GM20000 (cell line): Measurements from ENCODE around the gene EMSY.
"Not testable (repeated sequence)": the region's sequence is repeated elsewhere in the genome, so short reads cannot be mapped to it uniquely, and the experiment has no call there.

Experiments
- DNase-seq: peaks from one replicate; pipeline ENCODE4 v3.0.0; 2012; ENCODE audit warnings: low spot score
- TF ChIP-seq, protein P1 (sequence below): IDR thresholded peaks from 2 replicates; pipeline ENCODE4 v1.5.1; 2012; ENCODE audit warnings: mild to moderate bottlenecking, control low read depth; ENCODE audit errors: extremely low read depth, missing control alignments

EMSY gene

GRCh38 chr11:76579056-76579751 is 134.4 kb downstream of the EMSY start:
- TF ChIP-seq, protein P1, sequence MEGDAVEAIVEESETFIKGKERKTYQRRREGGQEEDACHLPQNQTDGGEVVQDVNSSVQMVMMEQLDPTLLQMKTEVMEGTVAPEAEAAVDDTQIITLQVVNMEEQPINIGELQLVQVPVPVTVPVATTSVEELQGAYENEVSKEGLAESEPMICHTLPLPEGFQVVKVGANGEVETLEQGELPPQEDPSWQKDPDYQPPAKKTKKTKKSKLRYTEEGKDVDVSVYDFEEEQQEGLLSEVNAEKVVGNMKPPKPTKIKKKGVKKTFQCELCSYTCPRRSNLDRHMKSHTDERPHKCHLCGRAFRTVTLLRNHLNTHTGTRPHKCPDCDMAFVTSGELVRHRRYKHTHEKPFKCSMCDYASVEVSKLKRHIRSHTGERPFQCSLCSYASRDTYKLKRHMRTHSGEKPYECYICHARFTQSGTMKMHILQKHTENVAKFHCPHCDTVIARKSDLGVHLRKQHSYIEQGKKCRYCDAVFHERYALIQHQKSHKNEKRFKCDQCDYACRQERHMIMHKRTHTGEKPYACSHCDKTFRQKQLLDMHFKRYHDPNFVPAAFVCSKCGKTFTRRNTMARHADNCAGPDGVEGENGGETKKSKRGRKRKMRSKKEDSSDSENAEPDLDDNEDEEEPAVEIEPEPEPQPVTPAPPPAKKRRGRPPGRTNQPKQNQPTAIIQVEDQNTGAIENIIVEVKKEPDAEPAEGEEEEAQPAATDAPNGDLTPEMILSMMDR: no peak
- no peak for DNase-seq

- TF ChIP-seq, protein P1: no peak
- DNase-seq: no peak
Observed at GRCh38 chr11:76579752-76580151, 134.9 kb downstream of the EMSY start.

DNA sequence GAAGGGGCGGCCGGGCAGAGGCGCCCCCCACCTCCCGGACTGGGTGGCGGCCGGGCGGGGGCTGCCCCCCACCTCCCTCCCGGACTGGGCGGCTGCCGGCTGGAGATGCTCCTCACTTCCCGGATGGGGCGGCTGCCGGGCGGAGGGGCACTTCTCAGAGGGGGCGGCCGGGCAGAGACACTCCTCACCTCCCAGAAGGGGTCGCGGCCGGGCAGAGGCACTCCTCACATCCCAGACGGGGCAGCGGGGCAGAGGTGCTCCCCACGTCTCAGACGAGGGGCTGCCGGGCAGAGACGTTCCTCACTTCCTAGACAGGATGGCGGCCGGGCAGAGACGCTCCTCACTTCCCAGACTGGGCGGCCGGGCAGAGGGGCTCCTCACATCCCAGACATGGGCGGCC is 137.7 kb downstream of the EMSY start:
- not testable (repeated sequence) for DNase-seq

GRCh38 chr11:76587820-76588454 is 143.1 kb downstream of the EMSY start:
- DNase-seq: no peak
- TF ChIP-seq, protein P1: no peak

DNA sequence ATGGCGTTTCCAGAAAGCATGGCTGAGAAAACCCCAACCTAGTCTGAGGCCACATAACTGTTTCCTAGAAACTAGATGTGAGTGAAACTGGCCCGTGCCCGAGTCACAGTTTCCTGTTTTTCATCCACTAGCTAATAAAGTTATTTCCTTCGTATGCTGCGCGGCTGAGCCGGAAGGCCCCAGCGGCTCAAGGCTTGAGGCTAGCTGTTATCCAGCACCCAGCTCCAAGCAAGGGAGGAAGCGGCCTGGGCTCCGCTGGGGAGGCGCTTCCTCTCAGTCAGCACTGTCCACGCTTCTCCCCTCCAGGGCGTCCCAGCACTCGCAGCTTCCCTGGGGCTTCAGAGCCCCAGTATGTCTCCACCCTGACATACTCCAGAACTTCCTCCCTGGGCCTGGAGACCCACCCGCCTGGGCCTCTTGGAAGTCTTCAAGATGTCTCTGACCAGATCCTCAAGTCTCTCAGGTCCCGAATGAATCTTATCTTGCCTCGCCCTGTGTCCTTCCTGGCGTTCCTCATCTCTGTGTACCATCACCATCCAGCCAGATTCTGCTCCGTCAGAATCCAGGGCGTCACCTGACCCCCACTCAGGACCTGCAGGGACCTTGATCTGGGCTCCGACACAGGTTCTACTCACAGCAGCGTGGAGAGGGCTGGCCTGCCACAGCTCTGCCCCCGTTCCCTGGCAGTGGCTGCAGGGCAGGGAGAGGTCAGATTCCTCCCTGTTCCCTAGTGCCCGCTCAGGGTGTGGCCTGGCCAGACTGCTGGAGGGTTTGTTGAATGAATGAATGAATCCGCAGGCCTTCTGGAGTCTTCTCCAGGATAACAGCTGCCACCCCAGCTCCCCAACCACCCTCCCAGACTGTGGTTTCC is 143.9 kb downstream of the EMSY start:
- TF ChIP-seq, protein P1: no peak
- no peak for DNase-seq

- TF ChIP-seq, protein P1: no peak
- DNase-seq: no peak
Observed at GRCh38 chr11:76589477-76589876, 144.7 kb downstream of the EMSY start.

DNA sequence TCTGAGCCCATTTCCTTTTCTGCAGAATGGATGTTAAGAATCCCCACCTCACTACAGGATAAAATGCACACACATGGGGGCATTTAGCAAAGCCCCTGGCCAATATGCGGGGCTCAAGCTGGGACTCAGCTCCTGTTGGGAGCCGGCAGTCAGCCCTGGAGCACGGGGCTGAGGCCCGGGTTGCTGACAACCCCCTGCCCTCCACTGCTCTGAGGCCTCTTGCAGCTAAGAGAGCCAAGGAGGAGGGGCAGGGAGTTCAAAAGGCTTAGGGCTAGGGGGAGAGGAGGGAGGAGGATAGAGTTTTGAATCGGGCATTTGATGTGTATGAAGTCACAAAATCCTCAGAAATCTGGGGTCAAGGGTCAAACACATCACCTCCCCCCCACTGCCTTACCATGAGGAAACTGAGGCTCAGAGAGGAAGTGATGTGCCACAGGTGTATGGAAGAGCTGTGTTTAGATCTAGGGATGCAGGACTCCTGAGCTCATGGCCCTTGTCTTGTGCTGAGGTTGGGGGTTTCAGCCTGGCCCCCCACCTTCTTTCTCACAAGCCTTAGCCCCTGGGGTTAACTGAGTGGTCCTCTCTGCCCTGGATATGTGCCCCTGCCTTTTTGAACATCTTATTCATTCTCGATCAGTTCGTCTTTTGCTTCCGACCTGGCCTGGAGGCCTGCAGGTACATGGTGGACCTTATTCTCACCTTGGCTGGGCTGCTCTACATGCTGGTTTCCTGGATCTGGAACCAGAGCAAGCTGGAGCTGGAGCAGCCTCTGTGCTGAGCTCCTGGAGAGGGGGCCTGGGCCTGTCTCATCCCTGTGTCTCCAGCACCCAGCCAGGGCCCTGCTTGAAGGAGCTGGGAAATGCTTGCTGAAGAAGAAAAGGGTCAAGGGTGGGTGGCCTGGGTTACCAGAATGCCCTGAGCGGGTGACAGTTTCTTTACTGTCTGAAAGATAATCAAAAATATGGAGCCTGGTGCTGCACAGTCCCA is 145.4 kb downstream of the EMSY start:
- TF ChIP-seq, protein P1: no peak
- no peak for DNase-seq
